ENCODE data around the gene FBLN7.

FBLN7 gene

DNA sequence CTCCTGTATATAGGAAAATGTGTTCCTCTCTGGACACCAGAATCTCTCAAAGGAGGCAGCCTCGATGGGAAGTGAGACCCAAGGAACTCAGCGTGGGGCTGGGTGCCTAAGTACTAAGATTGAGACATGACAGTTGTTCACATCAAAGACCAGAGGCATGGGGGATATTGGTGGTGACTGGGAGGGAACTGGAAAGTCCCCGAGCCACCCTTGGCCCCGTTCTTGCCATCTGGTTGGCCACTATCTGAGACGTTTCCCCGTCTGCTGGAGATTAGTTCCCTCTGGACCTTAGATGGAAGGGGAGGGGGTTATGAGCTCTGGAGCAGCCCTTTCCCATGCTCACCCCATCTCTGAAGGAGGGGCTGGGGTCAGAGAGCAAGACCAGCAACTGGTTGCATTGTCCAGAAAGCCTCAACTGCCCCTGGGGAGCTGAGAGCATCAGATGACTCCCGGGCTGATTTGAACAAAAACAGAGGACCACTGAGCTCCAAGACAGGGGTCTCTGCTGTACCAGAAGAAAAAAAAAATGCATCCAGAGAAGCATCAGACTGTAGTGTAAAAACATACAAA, 11.8 kb downstream of the FBLN7 start:
- Mint-ChIP-seq H3K4me3 (no peak overlapping the region), H3K36me3 (ENCODE audit: low read depth) (no peaks in the 10 kb centered on the region), H3K9me3 (no peaks in the 10 kb centered on the region), H3K4me1 (ENCODE audit: low read depth) (peaks cover 8% of the 10 kb centered on the region), H3K27ac (no peak overlapping the region), H3K27me3 (ENCODE audit: low read depth) (peaks cover 10% of the 10 kb centered on the region)

DNA sequence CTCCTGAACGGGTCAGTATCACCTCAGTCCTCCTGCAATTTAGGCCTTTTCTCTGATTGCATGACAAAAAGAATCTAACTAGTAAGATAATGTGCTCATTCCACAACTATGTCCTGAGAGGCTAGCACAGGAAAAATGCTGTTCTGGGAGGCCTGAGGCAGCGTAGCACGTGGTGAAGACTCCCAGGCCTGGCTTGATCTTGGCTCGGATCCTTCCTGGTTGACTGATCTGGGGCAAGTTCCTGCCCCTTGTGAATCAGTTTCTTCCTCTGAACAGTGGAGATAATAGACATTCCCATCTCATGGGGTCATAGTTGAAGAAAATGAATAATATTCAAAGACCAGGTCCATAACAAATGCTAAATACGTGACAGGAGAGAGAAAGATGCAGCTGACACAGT, 12.3 kb downstream of the FBLN7 start:
- Mint-ChIP-seq H3K36me3 (ENCODE audit: low read depth) (no peaks in the 10 kb centered on the region), H3K4me3 (no peak overlapping the region), H3K27me3 (ENCODE audit: low read depth) (peaks cover 10% of the 10 kb centered on the region), H3K9me3 (no peaks in the 10 kb centered on the region), H3K27ac (no peak overlapping the region), H3K4me1 (ENCODE audit: low read depth) (peaks cover 12% of the 10 kb centered on the region)

DNA sequence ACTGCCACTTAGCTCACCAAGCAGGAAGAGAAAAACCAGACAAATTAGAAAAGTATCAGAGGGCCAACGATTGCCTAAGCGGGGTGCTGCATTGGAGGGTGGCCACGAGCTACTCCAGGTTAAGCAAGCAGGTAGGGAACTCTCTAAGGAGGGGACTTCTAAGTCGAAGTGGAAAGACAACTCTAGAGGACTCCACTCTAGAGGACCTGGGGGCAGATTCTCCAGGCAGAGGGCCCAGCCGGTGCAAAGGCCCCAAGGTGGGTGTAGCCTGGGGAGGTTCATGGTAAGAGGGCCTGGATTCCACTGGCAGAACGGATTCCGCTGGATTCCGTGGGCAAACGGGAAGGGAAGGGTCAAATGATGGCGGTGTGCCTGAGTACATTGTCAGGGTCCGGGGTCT, 12.7 kb downstream of the FBLN7 start:
- H3K27ac Mint-ChIP-seq: no peak overlapping the region
- H3K4me1 Mint-ChIP-seq (ENCODE audit: low read depth): peaks cover 17% of the 10 kb centered on the region
- H3K9me3 Mint-ChIP-seq: no peaks in the 10 kb centered on the region
- H3K4me3 Mint-ChIP-seq: no peak overlapping the region
- peaks cover 10% of the 10 kb centered on the region for H3K27me3 Mint-ChIP-seq (ENCODE audit: low read depth)
- no peaks in the 10 kb centered on the region for H3K36me3 Mint-ChIP-seq (ENCODE audit: low read depth)

DNA sequence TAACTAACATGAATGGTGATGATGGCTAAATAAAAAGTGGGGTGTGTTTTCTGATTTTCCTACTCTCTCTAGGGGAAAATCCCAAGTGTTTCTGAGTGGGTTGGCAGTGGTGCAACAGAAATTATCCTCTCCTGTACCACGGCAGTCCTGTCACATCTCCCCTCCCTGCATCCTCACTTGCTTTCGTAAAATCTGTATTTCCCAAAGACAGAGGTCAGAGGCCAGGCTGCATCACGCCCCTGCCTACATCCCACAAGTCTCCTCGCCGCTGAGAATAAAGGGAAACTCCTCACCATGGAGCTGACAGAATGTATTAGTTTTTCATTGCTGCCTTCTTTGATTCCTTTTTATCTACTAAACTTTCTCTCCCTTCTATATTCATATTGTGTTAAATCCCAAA, 13.1 kb downstream of the FBLN7 start:
- peaks cover 10% of the 10 kb centered on the region for H3K27me3 Mint-ChIP-seq (ENCODE audit: low read depth)
- H3K27ac Mint-ChIP-seq: no peak overlapping the region
- H3K36me3 Mint-ChIP-seq (ENCODE audit: low read depth): no peaks in the 10 kb centered on the region
- peaks cover 21% of the 10 kb centered on the region for H3K4me1 Mint-ChIP-seq (ENCODE audit: low read depth)
- no peaks in the 10 kb centered on the region for H3K9me3 Mint-ChIP-seq
- no peak overlapping the region for H3K4me3 Mint-ChIP-seq

DNA sequence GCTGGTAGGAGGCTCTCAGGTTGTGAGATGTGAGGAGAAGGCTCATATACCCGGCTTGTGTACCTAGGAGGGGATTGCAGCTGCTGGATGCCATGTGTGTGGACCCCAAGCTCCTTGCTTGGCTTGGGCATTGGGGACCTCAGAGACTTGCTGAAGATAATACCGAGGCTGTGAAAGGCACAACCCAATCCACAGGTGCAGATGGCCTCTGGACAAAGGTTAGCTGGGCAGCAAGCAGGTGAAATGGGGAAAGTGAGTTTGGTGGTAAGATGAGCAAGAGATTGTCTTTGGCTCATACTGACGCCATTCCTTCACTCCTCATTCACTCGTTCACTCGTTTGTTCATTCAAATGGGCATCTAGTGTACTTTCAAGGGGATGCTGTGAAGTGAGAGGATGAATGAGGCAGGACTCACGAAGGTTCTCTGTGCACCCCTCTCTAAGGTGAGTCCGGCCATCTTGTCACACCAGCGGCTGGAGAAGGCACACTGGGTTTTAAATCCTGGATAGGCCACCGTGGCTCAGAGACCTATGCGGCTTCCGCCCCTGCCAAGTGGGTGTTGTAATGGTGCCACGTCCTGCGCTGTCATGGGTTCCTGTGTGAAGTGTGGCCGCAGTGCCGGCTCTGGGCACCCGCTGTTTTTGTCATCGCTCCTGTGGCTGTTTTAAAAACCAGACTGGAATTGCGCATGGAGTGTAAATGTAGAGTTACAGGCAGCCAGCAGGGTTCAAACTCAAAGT, 13.7 kb downstream of the FBLN7 start:
- no peak overlapping the region for H3K4me3 Mint-ChIP-seq
- H3K36me3 Mint-ChIP-seq (ENCODE audit: low read depth): no peaks in the 10 kb centered on the region
- H3K27ac Mint-ChIP-seq: no peak overlapping the region
- no peaks in the 10 kb centered on the region for H3K9me3 Mint-ChIP-seq
- peaks cover 8% of the 10 kb centered on the region for H3K27me3 Mint-ChIP-seq (ENCODE audit: low read depth)
- H3K4me1 Mint-ChIP-seq (ENCODE audit: low read depth): peaks cover 27% of the 10 kb centered on the region

DNA sequence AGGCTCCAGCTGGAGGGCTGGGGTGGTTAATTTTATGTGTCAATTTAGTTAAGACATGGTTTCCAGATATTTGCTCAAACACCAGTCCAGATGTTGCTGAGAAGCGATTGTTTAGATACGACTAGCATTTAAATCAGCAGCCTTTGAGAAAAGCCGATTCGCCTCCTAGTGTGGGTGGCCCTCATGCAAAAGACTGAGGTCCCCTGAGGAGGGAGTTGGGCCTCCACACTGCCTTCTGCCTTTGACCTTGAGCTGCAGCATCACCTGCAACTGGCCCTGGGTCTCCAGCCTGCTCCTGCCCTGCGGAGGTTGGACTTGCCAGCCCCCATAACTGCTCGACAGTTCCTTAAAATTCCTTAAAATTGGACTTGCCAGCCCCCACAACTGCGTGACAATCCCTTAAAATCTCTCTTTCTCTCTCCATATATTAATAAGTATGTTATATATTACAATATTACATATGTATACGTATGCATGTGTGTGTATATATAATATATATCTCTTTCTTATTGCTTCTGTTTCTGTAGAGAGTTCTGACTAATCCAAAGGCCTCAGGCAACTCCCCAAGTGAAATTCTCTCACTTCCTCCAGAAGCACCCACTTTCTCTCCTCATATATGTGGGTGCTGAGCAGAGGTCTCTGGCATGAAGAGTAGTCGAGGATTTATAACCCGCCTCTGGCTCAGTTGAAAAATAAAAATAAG, 14.4 kb downstream of the FBLN7 start:
- H3K36me3 Mint-ChIP-seq (ENCODE audit: low read depth): no peaks in the 10 kb centered on the region
- H3K4me1 Mint-ChIP-seq (ENCODE audit: low read depth): peaks cover 30% of the 10 kb centered on the region
- peaks cover 3% of the 10 kb centered on the region for H3K27me3 Mint-ChIP-seq (ENCODE audit: low read depth)
- no peaks in the 10 kb centered on the region for H3K9me3 Mint-ChIP-seq
- H3K27ac Mint-ChIP-seq: no peak overlapping the region
- no peak overlapping the region for H3K4me3 Mint-ChIP-seq

DNA sequence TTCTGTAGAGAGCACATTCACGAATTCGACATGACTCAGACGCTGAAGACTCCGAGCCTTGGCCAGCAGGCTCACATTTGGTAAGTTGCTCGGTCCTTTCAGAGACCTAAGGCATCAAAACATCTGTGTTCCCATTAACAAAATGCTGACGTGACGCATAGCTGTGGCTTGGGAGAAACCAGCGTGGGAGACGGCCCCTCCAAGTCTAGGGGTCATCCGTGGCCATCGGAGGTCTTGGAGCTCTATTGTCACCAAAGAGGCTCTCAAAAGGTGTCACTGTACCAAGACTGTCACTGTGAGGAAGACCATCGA, 14.9 kb downstream of the FBLN7 start:
- Mint-ChIP-seq H3K27ac (no peak overlapping the region), H3K9me3 (no peaks in the 10 kb centered on the region), H3K36me3 (ENCODE audit: low read depth) (no peaks in the 10 kb centered on the region), H3K4me3 (no peak overlapping the region), H3K27me3 (ENCODE audit: low read depth) (peaks cover under 1% of the 10 kb centered on the region), H3K4me1 (ENCODE audit: low read depth) (peaks cover 30% of the 10 kb centered on the region)

DNA sequence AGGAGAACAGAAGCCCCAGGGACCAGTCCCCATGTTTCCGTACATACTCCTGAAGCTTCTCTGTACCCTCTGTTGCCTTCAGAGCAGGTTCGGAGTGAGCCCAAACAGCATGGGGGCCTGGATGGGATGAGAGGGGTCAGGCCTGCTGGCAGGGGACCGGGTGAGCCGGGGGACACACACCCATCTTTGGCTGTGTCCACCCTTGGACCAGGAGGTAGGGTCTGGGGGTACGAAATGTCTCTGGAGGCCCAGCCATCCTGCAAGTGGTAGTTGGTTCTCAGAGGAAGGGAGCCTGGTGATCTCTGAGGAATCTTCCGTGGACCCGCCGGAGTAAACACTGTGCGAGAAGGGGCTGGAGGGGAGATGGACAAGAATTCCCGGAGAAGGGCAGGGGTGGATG, 15.3 kb downstream of the FBLN7 start:
- Mint-ChIP-seq H3K27me3 (ENCODE audit: low read depth) (no peaks in the 10 kb centered on the region), H3K36me3 (ENCODE audit: low read depth) (no peaks in the 10 kb centered on the region), H3K27ac (no peak overlapping the region), H3K9me3 (no peaks in the 10 kb centered on the region), H3K4me1 (ENCODE audit: low read depth) (peaks cover 30% of the 10 kb centered on the region), H3K4me3 (no peak overlapping the region)

DNA sequence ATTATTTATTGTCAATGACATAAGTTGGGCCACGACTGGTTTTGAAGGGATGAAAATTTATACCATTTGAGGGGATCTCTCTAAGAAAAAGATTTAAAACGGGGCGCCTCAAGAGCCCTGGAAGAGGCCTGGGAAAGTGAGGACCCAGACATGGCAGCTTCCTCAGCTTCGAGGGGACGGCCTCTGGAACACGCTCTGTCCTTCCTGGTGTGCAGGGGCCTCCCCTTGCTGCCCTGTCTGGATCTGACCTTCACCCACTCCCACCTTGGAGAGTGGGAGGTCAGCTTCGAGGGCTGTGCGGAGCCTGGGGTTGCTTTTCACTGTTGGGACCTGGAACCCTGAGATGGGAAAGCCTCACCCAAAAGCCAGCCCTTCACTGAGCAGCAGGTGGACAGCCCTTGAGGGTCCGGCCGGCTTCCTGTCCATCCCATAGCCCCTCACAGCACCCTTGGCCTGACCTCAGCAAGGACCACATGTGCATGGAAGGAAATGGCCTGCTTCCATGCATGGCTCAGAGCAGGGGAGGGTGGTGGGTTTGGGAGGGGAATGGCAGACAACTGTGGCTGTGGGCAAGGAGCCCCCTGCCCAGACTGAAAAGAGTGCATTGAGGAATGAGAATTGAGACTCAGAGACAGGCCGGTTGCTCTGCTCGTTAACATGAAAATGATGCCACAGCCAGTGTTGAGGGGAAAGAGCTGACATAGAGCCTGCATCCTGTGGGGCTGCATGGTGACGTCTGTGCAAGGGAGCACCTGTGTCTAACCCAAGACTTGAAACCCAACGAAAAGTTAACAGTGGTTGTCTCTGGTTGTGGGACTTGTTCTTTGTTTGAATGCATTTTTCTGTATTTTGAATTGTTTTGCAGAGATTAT, 16.3 kb downstream of the FBLN7 start:
- H3K9me3 Mint-ChIP-seq: no peaks in the 10 kb centered on the region
- no peak overlapping the region for H3K27ac Mint-ChIP-seq
- no peak overlapping the region for H3K4me3 Mint-ChIP-seq
- no peaks in the 10 kb centered on the region for H3K27me3 Mint-ChIP-seq (ENCODE audit: low read depth)
- H3K4me1 Mint-ChIP-seq (ENCODE audit: low read depth): peaks cover 30% of the 10 kb centered on the region
- no peaks in the 10 kb centered on the region for H3K36me3 Mint-ChIP-seq (ENCODE audit: low read depth)

DNA sequence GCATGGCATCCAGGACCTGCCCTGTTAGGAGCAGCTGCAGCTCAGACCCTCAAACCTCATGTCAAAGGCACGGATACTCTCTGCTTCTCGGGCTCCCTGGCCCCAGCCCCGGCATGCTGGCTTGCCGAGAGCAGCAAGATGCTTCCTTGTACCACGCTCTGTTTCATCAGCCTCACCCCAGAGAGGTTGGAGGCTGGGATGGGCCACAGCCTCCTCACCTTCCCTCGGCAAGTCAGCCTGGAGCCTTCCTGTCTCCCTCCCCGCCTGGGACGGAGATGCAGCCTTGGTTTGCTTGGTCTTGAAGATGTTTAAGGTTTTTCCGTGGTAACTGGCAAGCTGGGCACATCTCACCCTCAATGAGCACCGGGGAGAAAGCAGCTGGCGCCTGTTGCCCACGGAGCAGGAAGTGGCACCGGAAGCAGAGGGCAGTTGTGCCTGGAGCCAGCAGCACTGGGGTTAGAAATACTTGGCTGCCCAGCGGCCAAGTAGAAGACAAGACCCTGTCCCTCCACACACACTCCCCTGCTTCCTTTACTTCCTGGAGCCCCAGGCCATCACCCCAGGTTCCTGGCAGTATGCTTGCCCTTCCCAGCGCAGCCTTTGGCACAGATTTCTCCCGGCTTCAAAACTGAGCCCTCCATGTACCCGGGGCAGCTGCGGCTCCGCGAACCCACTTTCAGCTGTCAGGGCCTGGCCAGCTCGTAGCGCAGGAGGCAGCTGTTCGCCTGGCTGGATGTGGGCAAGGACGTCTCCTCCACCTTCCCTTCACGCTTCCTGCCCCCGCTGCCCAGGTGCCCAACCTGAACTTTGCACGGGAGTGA, 17.4 kb downstream of the FBLN7 start:
- Mint-ChIP-seq H3K36me3 (ENCODE audit: low read depth) (no peaks in the 10 kb centered on the region), H3K4me3 (peak overlapping the region; percentile 63), H3K4me1 (ENCODE audit: low read depth) (peaks cover 33% of the 10 kb centered on the region), H3K9me3 (no peaks in the 10 kb centered on the region), H3K27me3 (ENCODE audit: low read depth) (no peaks in the 10 kb centered on the region), H3K27ac (peak overlapping the region; percentile 81)

DNA sequence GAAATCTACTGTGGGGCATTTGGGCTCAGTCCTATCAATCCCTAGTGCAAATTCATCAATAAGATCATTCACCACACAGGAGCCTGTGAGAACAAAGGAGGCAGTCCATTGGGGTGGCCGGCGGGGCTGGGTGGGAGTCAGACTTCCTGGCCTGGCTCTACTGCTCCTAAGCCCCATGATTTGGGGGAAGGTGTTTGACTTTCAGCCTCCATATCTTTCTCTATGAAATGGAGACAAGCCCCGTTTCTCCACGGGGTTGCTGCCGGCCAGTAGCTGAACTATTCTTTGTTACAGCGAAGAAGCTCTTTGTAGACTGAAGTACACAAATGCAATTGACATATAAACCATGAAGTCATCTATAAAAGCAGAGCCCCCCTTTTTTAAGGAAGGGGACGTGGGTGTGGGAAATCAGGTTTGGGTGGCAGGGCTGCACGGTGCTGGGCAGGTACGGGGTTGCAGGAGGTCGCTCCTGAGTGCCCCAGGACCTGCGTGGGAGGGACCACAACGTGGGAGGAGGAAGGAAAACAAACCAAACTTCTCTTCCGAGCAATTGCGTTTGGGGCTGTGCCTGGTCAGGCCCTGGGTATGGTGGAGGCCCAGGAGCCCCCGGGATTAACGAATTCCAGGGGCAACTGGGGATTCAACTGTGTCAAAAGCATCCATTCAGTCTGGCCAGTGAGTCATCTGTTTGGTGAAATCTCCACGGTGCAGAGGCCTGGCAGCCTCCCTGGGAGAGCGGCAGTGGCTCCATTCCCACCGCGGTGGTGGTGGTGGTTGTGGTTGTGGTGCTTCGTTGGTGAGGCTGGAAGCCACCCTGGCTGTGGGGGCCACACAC, 18.2 kb downstream of the FBLN7 start:
- H3K27me3 Mint-ChIP-seq (ENCODE audit: low read depth): no peaks in the 10 kb centered on the region
- no peaks in the 10 kb centered on the region for H3K36me3 Mint-ChIP-seq (ENCODE audit: low read depth)
- peaks cover 36% of the 10 kb centered on the region for H3K4me1 Mint-ChIP-seq (ENCODE audit: low read depth)
- H3K9me3 Mint-ChIP-seq: no peaks in the 10 kb centered on the region
- peak overlapping the region; percentile 81 for H3K27ac Mint-ChIP-seq
- peak overlapping the region; percentile 63 for H3K4me3 Mint-ChIP-seq

DNA sequence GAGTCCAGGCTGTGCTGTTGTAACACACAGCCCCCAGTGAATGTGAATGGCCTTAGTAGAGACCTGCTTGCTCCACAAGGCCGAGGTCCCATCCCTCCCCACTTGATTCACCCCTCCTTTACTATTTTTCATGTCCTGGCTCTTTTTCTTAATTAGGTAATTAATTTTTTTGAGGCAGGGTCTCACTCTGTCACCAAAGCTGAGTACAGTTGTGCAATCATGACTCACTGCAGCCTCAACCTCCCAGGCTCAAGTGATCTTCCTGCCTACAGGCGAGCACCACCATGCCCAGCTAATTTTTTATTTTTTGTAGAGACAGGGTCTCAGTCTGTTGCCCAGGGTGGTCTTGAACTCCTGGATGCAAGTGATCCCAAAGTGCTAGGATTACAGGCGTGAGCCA, 19.3 kb downstream of the FBLN7 start:
- Mint-ChIP-seq H3K27ac (peak overlapping the region; percentile 34), H3K4me3 (peak overlapping the region; percentile 21), H3K27me3 (ENCODE audit: low read depth) (no peaks in the 10 kb centered on the region), H3K9me3 (no peaks in the 10 kb centered on the region), H3K4me1 (ENCODE audit: low read depth) (peaks cover 36% of the 10 kb centered on the region), H3K36me3 (ENCODE audit: low read depth) (no peaks in the 10 kb centered on the region)

DNA sequence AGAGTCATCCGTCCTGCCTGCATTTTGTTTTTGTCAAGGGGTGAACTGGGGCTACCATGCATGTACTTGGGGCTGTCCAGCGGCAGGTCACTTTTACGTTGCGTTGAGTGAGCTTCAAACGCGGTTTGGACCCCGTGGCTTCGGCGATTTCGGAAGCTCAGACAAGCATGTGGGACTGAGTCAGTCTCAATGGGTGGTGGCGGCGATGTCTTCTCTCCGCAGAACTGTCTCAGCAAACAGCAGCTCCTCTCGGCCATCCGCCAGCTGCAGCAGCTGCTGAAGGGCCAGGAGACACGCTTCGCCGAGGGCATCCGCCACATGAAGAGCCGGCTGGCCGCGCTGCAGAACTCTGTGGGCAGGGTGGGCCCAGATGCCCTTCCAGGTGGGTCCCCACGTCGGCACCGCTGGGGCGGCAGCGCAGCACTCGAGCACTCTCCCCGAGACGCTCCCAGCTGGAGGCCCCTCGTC, 21.3 kb downstream of the FBLN7 start:
- Mint-ChIP-seq H3K4me1 (ENCODE audit: low read depth) (peaks cover 34% of the 10 kb centered on the region), H3K27me3 (ENCODE audit: low read depth) (no peaks in the 10 kb centered on the region), H3K4me3 (no peak overlapping the region), H3K27ac (no peak overlapping the region), H3K36me3 (ENCODE audit: low read depth) (no peaks in the 10 kb centered on the region), H3K9me3 (no peaks in the 10 kb centered on the region)

Data from T-helper 1 cell treated with Interleukin-12 subunit alpha and Interleukin-12 subunit beta and Interleukin-4 antibody, amounts not matched to agents 30 μg/mL and 1 μg/mL, for 36 hours (primary cell).